Stimulated activated CD8-positive, alpha-beta memory T cell treated with anti-CD3 and anti-CD28 coated beads, Interleukin-12 subunit alpha, Interleukin-12 subunit beta, amount 100 ng/mL, for 1 hour (primary cell): ENCODE data around the gene PTH2.
"Not testable (repeated sequence)": the region's sequence is repeated elsewhere in the genome, so short reads cannot be mapped to it uniquely, and the experiment has no call there.

Experiments used
- DNase-seq: peaks from one replicate; pipeline ENCODE4 v3.0.0-alpha.2; 2020; ENCODE audit warnings: low read depth

Gene PTH2

GRCh38 chr19:49378512-49378911, 44.7 kb downstream of the PTH2 start:
- no peak for DNase-seq

- no peak for DNase-seq
Observed at GRCh38 chr19:49374665-49375434, 48.4 kb downstream of the PTH2 start.

- not testable (repeated sequence) for DNase-seq
Observed at GRCh38 chr19:49373174-49373573, 50.1 kb downstream of the PTH2 start.
